HG03175 (cell line): ENCODE data around the gene STX4.

Experiments
- ATAC-seq: cut with Tn5 transposase; IDR thresholded peaks from one replicate; pipeline ENCODE4 v1.9.1; 2021; ENCODE audit warnings: mild to moderate bottlenecking, moderate library complexity; ENCODE audit not compliant: unreplicated experiment

Gene STX4, protein sequence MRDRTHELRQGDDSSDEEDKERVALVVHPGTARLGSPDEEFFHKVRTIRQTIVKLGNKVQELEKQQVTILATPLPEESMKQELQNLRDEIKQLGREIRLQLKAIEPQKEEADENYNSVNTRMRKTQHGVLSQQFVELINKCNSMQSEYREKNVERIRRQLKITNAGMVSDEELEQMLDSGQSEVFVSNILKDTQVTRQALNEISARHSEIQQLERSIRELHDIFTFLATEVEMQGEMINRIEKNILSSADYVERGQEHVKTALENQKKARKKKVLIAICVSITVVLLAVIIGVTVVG

DNA sequence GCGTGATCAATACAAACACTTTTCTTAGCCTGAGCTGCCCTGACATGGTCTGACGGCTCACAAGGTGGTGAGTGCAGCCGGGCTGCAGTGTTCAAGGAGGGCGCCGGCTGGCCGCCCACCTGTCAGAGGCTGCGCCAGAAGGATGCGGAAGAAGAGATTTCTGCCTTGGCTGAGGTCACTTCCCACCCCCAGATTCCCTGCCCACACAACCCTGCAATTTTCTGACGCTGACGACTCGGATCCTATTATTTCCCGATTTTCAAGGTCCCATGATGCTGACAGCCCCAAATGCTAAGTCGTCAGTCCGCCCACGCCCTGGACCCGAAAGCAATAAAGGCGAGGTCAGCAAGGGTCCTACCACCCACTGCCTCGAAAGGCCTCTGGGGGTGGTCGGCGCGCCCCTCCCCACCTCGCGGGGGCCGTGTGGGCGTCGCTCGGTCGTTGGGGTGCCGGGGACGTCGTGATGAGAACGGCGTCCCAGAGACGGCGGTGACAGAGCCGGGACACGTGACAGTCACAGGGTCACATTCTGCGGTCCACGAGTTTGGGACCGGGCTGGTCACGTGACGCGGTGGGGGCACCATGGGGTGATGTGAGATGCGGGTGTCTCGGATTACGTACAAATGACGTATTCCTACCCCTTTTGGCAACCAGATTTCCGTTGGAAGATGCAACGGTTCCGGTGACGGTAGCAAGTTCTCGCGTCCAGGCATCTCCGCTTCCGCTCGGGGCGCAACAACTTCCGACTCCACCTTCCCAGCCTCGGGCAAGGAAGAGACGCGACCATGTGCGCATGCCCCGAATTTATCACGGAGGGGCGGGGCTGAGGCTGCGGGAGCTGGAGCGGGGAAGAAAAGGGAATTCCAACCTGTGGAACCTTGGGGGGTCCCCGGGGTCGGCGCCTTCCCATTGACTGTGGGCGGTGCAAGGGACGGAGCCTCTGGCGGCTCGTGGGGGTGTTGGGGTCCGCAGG lies at the start of gene STX4:
Gene STX4 (plus strand): TSS at position 823 of the 973 bp plus-strand sequence. CDS start 248 bp downstream, outside the sequence.
- ATAC-seq = peak; percentile 74

DNA sequence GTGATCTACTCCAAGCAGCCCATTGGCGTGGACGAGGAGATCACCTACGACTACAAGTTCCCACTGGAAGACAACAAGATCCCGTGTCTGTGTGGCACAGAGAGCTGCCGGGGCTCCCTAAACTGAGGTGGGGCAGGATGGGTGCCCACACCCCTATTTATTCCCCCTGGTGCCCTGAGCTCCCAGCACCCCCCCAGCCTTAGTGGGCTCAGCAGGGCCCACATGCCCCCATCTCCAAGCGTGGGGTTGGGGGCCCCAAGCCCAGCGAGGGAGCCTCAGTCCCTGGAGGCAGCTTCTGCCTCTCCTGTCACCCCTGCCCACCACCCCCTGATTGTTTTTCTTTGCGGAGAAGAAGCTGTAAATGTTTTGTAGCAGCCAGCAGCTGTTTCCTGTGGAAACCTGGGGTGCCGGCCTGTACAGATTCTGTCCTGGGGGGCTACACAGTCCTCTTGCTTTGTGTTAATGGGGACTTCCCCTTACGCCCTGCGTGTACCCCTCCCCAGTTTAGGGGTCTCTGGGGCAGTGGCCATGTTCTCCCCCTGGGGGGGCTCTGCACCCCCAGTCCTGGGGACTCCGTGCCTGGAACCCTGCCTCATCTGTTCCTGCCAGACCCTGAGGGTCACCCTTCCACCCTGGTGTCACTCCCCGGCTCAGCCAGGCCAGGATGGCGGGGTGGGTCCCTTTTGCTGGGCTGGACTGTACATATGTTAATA lies 49.3 kb upstream of the STX4 start:
- no peak for ATAC-seq

DNA sequence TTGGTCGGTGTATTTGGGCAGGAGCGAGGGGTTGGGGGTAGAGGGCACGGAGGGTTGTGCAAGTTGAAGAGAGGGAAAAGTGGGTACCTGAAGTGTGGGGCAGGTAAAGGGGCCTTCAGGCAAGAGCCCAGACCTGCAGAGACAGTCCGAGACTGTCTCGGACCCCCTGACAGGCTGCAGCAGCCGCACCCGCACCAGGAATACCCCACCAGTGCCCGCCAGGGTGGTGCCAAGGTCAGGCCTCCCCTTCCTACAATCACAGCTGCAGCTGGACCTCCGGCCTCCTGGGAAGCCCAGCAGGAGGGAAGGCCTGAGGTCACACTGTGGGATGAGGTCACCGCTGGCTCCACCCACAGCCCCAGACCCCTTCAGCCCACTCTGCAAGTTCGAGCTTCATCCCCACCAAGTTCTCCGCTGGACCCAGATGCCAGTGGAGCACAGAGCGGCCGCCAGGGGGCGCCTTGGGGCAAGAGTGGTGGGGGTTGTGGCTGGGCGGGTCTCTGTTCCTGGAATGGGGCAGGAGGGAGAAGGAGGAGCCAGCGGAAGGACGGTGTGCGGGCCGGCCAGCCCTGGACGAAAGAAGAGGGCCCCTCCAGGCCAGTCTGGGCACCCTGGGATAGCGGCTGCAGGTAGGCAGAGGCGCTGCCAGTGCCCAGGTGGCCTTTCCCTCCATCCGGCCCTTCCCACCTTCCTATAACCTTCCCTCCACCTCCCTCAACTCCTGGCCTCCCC lies 48.5 kb upstream of the STX4 start, which contains the start of gene HSD3B7:
Gene HSD3B7 (plus strand): TSS at position 539 of the 732 bp plus-strand sequence. CDS start 452 bp downstream, outside the sequence.
- ATAC-seq = no peak

GRCh38 chr16:30985401-30986128 lies 47.8 kb upstream of the STX4 start:
- no peak for ATAC-seq

DNA sequence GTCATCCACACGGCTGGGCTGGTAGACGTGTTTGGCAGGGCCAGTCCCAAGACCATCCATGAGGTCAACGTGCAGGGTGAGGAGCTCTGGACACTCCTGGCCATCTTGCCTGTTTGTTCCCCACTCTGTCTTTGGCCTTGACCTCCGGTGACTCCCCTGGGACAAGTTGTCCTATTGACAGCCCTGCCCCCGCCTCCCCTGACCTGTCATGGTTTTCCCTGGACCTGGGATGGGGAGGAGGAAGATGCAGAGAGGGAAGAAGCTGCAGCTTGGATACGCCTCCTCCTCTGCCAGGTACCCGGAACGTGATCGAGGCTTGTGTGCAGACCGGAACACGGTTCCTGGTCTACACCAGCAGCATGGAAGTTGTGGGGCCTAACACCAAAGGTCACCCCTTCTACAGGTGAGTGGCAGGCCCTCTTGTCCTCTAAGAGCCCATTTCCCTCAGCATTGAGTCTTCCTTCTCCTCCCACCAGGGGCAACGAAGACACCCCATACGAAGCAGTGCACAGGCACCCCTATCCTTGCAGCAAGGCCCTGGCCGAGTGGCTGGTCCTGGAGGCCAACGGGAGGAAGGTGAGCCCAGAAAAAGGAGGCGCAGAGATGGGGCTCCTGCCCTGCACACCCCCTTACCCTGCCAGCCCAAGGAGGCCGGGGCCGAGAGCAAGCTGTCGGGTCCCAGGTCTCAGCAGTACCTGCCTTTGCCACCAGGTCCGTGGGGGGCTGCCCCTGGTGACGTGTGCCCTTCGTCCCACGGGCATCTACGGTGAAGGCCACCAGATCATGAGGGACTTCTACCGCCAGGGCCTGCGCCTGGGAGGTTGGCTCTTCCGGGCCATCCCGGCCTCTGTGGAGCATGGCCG lies 47.0 kb upstream of the STX4 start:
- ATAC-seq = no peak

DNA sequence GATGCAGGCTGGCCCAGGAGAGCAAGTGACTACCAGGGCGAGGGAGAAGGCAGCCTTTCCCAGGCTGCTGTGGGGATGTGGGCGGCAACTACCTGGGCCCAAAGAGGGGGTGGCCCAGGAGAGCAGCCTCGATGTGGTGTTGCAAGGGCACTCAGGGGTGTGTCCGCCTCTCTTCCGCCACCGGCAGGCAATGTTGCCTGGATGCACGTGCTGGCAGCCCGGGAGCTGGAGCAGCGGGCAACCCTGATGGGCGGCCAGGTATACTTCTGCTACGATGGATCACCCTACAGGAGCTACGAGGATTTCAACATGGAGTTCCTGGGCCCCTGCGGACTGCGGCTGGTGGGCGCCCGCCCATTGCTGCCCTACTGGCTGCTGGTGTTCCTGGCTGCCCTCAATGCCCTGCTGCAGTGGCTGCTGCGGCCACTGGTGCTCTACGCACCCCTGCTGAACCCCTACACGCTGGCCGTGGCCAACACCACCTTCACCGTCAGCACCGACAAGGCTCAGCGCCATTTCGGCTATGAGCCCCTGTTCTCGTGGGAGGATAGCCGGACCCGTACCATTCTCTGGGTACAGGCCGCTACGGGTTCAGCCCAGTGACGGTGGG lies 45.7 kb upstream of the STX4 start:
- ATAC-seq = no peak

- ATAC-seq = no peak
Observed at GRCh38 chr16:30989469-30990047, 43.8 kb upstream of the STX4 start.

- no peak for ATAC-seq
Observed at GRCh38 chr16:30990105-30990504, 43.3 kb upstream of the STX4 start.

GRCh38 chr16:30991052-30991451 lies 42.3 kb upstream of the STX4 start:
- ATAC-seq = no peak

GRCh38 chr16:30992276-30992780 lies 41.0 kb upstream of the STX4 start:
- ATAC-seq = no peak

GRCh38 chr16:30992931-30993816 lies 40.2 kb upstream of the STX4 start:
- no peak for ATAC-seq

DNA sequence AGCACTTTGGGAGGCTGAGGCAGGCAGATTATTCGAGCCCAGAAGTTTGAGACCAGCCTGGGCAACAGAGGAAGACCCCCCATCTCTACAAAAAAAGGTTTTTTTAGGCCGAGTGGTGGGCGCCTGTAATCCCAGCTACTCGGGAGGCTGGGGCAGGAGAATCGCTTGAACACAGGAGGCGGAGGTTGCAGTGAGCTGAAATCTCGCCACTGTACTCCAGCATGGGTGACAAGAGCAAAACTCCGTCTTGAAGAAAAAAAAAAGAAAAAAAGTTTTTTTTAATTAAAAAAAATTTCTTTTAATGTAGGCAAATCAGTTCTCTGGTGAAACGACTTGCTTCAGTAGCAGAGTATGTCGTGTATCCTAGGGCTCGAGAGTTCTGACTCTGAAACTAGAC lies 37.4 kb upstream of the STX4 start:
- ATAC-seq = no peak

DNA sequence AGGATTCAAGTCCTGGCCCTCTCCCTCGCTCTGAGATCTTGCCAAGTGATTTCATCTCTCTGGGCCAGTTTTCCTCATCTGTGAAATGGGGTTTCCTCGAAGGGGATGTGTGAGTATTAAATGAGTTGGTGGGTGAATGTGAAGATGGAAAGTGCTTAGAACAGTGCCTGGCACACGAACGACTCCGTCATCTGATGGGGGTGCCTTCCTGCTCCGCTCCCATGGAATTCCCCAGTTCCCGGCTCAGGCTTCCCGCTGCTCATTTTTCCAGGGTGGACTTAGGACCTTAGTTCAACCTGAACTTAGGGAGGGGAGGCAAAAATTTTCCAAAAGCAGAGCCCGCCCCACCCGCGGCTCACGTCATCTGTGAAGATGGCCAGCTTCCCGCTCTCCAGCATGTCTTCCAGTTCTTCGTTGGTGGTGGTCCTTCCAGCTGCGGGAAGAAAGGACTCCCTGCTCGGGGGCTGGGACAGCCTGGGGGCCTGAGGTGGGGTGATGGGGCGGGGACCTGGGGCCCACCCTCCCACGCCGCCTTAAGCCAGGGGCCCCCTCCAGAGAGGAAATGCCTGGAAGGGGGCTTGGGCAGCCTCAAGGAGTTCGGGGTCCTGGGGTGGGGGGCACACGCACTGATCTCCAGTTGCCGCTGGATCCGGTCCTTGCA lies 36.9 kb upstream of the STX4 start:
- ATAC-seq = no peak

GRCh38 chr16:30996985-30997724 lies 36.2 kb upstream of the STX4 start:
- peak; percentile 84 for ATAC-seq
